Measurements from ENCODE around the gene DYNC2LI1.

DYNC2LI1 gene

DNA sequence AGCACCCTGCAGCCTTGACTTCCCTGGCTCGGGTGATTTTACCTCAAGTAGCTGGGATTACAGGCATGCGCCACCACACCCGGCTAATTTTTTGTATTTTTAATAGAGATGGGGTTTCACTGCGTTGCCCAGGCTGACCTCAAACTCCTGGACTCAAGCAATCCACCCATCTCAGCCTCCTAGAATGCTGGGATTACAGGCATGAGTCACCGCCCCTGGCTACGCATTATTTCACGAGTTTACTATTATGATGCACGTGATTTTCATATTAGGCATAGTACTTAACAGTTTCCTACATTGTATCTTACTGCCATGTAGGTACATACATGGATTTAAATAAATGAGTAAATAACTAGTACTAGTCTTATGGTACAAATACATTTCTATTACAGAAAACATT is 4.4 kb downstream of the DYNC2LI1 start:
- TF ChIP-seq, protein P1, sequence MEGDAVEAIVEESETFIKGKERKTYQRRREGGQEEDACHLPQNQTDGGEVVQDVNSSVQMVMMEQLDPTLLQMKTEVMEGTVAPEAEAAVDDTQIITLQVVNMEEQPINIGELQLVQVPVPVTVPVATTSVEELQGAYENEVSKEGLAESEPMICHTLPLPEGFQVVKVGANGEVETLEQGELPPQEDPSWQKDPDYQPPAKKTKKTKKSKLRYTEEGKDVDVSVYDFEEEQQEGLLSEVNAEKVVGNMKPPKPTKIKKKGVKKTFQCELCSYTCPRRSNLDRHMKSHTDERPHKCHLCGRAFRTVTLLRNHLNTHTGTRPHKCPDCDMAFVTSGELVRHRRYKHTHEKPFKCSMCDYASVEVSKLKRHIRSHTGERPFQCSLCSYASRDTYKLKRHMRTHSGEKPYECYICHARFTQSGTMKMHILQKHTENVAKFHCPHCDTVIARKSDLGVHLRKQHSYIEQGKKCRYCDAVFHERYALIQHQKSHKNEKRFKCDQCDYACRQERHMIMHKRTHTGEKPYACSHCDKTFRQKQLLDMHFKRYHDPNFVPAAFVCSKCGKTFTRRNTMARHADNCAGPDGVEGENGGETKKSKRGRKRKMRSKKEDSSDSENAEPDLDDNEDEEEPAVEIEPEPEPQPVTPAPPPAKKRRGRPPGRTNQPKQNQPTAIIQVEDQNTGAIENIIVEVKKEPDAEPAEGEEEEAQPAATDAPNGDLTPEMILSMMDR (IDR thresholded peaks at IDR 0.05; ENCODE audit: insufficient read depth, low read length, poor library complexity, severe bottlenecking), result no peak
- DNase-seq (ENCODE audit: extremely low read depth, insufficient read length), result no peak
- Histone ChIP-seq H3K4me3 (replicated peaks; ENCODE audit: low read depth, low read length) (no peak overlapping the region), H3K36me3 (ENCODE audit: control insufficient read depth, insufficient read depth, low read length) (peaks cover 2% of the 10 kb centered on the region; the same call in 1 of the 2 replicates), H3K27me3 (replicated peaks; ENCODE audit: control insufficient read depth, insufficient read depth, low read length) (no peaks in the 10 kb centered on the region)

DNA sequence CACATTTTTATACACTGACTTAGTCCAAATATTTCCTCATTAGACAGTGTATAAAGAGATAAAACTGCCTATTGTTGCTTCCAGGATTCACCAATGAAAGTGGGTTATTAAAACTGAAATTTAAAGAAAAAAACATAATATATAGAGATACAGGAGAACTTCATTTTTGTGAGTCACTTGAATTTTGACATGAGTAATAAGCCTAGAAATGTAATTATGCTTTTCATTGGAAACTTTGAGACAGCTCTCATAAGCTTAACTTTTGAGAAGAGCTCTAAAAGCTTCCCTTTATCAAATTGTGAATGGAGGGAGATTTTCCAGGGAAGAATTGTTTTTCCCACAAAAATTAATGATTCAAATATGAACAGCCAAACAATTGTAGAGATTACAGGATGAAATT is 14.1 kb downstream of the DYNC2LI1 start:
- H3K36me3 ChIP-seq (ENCODE audit: control insufficient read depth, insufficient read depth, low read length), result no peaks in the 10 kb centered on the region
- DNase-seq (ENCODE audit: extremely low read depth, insufficient read length), result no peak
- H3K4me3 ChIP-seq (replicated peaks; ENCODE audit: low read depth, low read length), result no peak overlapping the region
- TF ChIP-seq, protein P1 (IDR thresholded peaks at IDR 0.05; ENCODE audit: insufficient read depth, low read length, poor library complexity, severe bottlenecking), result no peak
- no peaks in the 10 kb centered on the region for H3K27me3 ChIP-seq (replicated peaks; ENCODE audit: control insufficient read depth, insufficient read depth, low read length)

DNA sequence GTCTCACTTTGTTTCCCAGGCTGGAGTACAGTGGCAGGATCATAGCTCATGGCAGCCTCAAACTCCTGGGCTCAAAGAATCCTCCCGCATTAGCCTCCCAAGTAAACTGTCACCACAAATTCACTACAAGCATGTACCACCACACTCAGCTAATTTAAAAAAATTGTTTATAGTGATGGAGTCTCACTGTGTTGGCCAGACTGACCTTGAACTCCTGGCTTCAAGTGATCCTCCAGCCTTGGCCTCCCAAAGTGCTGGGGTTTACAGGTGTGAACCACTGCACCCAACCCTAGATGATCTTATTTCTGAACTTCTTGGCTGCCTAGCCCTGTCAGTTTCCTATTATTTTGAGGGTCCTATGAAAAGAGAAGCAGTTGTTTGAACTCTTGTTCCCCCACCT is 14.8 kb downstream of the DYNC2LI1 start:
- no peak overlapping the region for H3K4me3 ChIP-seq (replicated peaks; ENCODE audit: low read depth, low read length)
- no peaks in the 10 kb centered on the region for H3K27me3 ChIP-seq (replicated peaks; ENCODE audit: control insufficient read depth, insufficient read depth, low read length)
- TF ChIP-seq, protein P1 (IDR thresholded peaks at IDR 0.05; ENCODE audit: insufficient read depth, low read length, poor library complexity, severe bottlenecking), result no peak
- H3K36me3 ChIP-seq (ENCODE audit: control insufficient read depth, insufficient read depth, low read length), result no peaks in the 10 kb centered on the region
- DNase-seq (ENCODE audit: extremely low read depth, insufficient read length), result no peak

DNA sequence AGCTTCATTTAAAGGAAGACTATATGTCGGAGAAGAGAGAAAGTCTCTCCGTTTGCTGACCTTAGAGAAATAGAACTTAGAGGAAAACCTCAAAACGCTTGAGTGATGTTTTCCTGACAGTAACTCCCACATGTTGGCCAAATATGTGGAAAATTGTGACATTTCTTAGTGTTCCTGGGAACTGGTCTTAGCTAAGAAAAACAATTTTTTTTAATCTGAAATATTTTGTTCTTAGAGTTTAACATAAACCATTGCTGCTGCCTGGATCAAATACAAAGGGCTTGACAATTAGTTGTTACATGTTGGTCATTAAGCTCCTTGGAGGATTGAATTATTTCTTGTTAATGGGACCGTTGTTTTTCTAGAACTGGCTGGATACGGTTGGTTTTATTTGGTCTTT is 16.3 kb downstream of the DYNC2LI1 start:
- TF ChIP-seq, protein P1 (IDR thresholded peaks at IDR 0.05; ENCODE audit: insufficient read depth, low read length, poor library complexity, severe bottlenecking), result no peak
- H3K36me3 ChIP-seq (ENCODE audit: control insufficient read depth, insufficient read depth, low read length), result no peaks in the 10 kb centered on the region
- H3K4me3 ChIP-seq (replicated peaks; ENCODE audit: low read depth, low read length), result no peak overlapping the region
- H3K27me3 ChIP-seq (replicated peaks; ENCODE audit: control insufficient read depth, insufficient read depth, low read length), result no peaks in the 10 kb centered on the region
- no peak for DNase-seq (ENCODE audit: extremely low read depth, insufficient read length)

DNA sequence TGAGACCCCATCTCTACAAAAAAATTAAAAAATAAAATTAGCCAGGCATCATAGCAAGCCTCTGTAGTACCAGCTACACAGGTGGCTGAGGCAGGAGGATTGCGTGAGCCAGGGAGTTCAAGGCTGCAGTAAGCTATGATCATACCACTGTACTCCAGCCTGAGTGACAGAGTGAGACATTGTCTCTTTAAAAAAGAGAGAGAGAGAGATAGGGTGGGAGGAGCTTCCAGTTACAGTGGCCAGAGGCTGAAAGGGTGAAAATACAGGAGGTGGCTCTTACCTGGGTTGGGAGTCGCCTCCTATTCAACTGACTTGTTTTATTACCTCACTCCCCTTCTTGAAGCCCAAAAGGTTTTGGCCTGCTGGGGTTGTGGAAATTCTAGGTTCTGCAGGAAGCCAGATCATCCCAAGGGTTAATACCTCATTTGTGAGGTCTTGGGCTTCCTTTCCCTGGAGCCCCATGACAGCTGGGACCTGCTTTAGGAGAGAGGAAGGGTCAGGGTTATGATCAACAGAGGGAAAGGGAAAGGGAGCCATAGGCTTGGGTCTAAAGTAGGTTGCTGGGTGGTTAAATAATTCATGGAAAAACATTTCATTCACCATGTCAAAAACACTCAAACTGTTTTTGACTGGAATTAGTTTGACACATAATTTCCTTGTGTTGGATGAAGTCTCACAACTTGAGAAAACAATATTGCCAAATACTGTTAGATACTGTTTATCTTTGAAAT is 17.4 kb downstream of the DYNC2LI1 start:
- TF ChIP-seq, protein P1 (IDR thresholded peaks at IDR 0.05; ENCODE audit: insufficient read depth, low read length, poor library complexity, severe bottlenecking), result no peak
- no peaks in the 10 kb centered on the region for H3K27me3 ChIP-seq (replicated peaks; ENCODE audit: control insufficient read depth, insufficient read depth, low read length)

DNA sequence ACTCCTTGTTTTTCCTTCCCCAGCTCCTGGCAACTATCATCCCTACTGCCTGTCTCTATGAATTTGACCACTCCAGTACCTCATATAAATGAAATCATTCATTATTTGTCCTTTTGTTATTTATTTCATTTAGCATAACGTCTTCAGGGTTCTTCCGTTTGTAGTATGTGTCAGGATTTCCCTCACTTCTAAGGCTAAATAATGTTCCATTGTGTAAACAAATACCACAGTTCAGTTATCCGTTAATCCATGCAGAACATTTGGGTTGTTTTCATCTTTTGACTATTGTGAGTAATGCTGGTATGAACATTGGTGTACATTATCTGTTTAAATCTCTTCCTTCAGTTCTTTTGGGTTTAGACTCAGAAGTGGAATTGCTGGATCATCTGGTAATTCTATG is 18.8 kb downstream of the DYNC2LI1 start:
- TF ChIP-seq, protein P1 (IDR thresholded peaks at IDR 0.05; ENCODE audit: insufficient read depth, low read length, poor library complexity, severe bottlenecking), result no peak

More for the DNA sequence above, 17.4 kb downstream of the DYNC2LI1 start:
- H3K36me3 ChIP-seq (ENCODE audit: control insufficient read depth, insufficient read depth, low read length), result no peaks in the 10 kb centered on the region
- H3K4me3 ChIP-seq (replicated peaks; ENCODE audit: low read depth, low read length), result no peak overlapping the region
- no peak for DNase-seq (ENCODE audit: extremely low read depth, insufficient read length)

More for the DNA sequence above, 18.8 kb downstream of the DYNC2LI1 start:
- H3K36me3 ChIP-seq (ENCODE audit: control insufficient read depth, insufficient read depth, low read length), result no peaks in the 10 kb centered on the region
- DNase-seq (ENCODE audit: extremely low read depth, insufficient read length), result no peak
- H3K27me3 ChIP-seq (replicated peaks; ENCODE audit: control insufficient read depth, insufficient read depth, low read length), result no peaks in the 10 kb centered on the region
- H3K4me3 ChIP-seq (replicated peaks; ENCODE audit: low read depth, low read length), result no peak overlapping the region

Measured in GM06990 (cell line).